H1 (cell line): ENCODE measurements around the gene ADGRL3. TPM values are rescaled to one million over a fixed set of nuclear protein-coding genes. Genes with fewer than 3 reads are reported as not detected.

Experiments used
- GABPA ChIP-seq: IDR thresholded peaks from 2 replicates; pipeline ENCODE4 v1.6.1; 2011; ENCODE audit warnings: mild to moderate bottlenecking, low read length, moderate library complexity, borderline replicate concordance; ENCODE audit not compliant: insufficient read depth
- polyA plus RNA-seq, 7 experiments: library from polyadenylated mRNA; depleted of rRNA in 3 of 7; stranded (reverse) in 5 of 7; unstranded in 2 of 7; fragments of >200 nt in 5 of 7; fragments of 200-250 nt in 2 of 7; gene quantifications; 1 replicate in 5 of 7; 2 replicates in 1 of 7; 4 replicates in 1 of 7; pipeline versions ENCODE4 v1.2.1 to v1.2.3, GENCODE V29; 2011 to 2013; ENCODE audit warnings: missing spikeins in 2 of 7, mixed read lengths in 2 of 7
- total RNA-seq: library from RNA; stranded (reverse); fragmentation: NEBNext Ultra II Directional; extraction: Animal tissue kit (Norgen Biotek cat#: 25700); gene quantifications from 2 replicates; pipeline ENCODE4 v1.2.1, GENCODE V29; 2021

Gene ADGRL3
- total and polyA plus RNA-seq, 2 of the 8 experiments (the other 6 are each of a cell fraction or from before 2014, with no cell fraction given) = 6.6 to 13.0 TPM

DNA sequence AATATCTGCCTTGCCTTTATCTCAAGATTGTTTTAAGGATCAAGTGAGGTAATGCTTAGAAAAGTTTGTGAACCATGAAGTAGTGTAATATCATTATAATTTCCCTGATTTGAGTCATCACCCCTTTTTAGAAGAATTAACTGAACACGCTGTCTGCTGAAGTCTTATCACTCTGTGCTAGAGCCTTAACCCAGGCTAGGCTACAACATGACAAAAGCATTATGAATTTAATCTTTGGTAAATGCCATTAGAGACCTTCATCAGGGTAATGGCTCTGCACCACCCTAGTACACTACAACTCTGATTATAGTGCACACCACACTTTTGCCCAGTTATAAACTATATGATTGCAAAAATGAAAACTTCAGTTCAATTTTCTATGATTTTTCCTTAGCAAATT, 118.3 kb downstream of the ADGRL3 start (continued):
- no peak for TF ChIP-seq GABPA
